ENCODE data around the gene ELOVL1.
"Not testable (repeated sequence)": the region's sequence is repeated elsewhere in the genome, so short reads cannot be mapped to it uniquely, and the experiment has no call there.

The ELOVL1 gene

GRCh38 chr1:43381612-43382011 is 13.8 kb upstream of the ELOVL1 start:
- no peak for TF ChIP-seq CTCF (IDR thresholded peaks at IDR 0.05; ENCODE audit: extremely low read depth, missing control alignments)
- DNase-seq (ENCODE audit: low spot score) = no peak

GRCh38 chr1:43379476-43379875 is 11.7 kb upstream of the ELOVL1 start:
- DNase-seq (ENCODE audit: low spot score) = no peak
- no peak for TF ChIP-seq CTCF (IDR thresholded peaks at IDR 0.05; ENCODE audit: extremely low read depth, missing control alignments)

- DNase-seq (ENCODE audit: low spot score) = no peak
- no peak for TF ChIP-seq CTCF (IDR thresholded peaks at IDR 0.05; ENCODE audit: extremely low read depth, missing control alignments)
Measured at GRCh38 chr1:43377831-43378230, 10.0 kb upstream of the ELOVL1 start.

- TF ChIP-seq CTCF (IDR thresholded peaks at IDR 0.05; ENCODE audit: extremely low read depth, missing control alignments) = no peak
- DNase-seq (ENCODE audit: low spot score) = no peak
Measured at GRCh38 chr1:43376723-43377235, 9.0 kb upstream of the ELOVL1 start.

- no peak for DNase-seq (ENCODE audit: low spot score)
- no peak for TF ChIP-seq CTCF (IDR thresholded peaks at IDR 0.05; ENCODE audit: extremely low read depth, missing control alignments)
Measured at GRCh38 chr1:43373066-43373940, 5.5 kb upstream of the ELOVL1 start.

- no peak for TF ChIP-seq CTCF (IDR thresholded peaks at IDR 0.05; ENCODE audit: extremely low read depth, missing control alignments)
- no peak for DNase-seq (ENCODE audit: low spot score)
Measured at GRCh38 chr1:43372172-43372571, 4.4 kb upstream of the ELOVL1 start.

GRCh38 chr1:43370564-43370963 is 2.8 kb upstream of the ELOVL1 start:
- DNase-seq (ENCODE audit: low spot score) = no peak
- no peak for TF ChIP-seq CTCF (IDR thresholded peaks at IDR 0.05; ENCODE audit: extremely low read depth, missing control alignments)

- DNase-seq (ENCODE audit: low spot score) = not testable (repeated sequence)
Measured at GRCh38 chr1:43369779-43370178, 2.0 kb upstream of the ELOVL1 start.
